ENCODE measurements around the gene F8A3. TPM values are rescaled to one million over a fixed set of nuclear protein-coding genes. Genes with fewer than 3 reads are reported as not detected.
"Not testable (repeated sequence)": the region's sequence is repeated elsewhere in the genome, so short reads cannot be mapped to it uniquely, and the experiment has no call there.

Gene F8A3
- total and polyA plus RNA-seq, 2 donors (not counting 1 experiment from before 2014, with no cell fraction given) = 1.2 to 14.8 TPM

GRCh38 chrX:155491421-155491820, 33.0 kb upstream of the F8A3 start:
- H3K27me3 ChIP-seq (replicated peaks in 1 of 4; ENCODE audit: control extremely low read depth in 1 of 4, control insufficient read depth in 3 of 4, insufficient read depth in 4 of 4, low read length in 3 of 4); H3K9me3 Mint-ChIP-seq (ENCODE audit: insufficient read depth); DNase-seq; ATAC-seq (ENCODE audit: low read depth); H3K79me2 ChIP-seq (ENCODE audit: control insufficient read depth, insufficient read depth, low read length); H3K27ac ChIP-seq (ENCODE audit: low read length in 2 of 2); H3K36me3 ChIP-seq (replicated peaks in 1 of 2; ENCODE audit: control extremely low read depth in 1 of 2, control insufficient read depth in 1 of 2, extremely low read depth in 1 of 2, insufficient read depth in 2 of 2, low read length in 1 of 2); H3K4me3 Mint-ChIP-seq; H3K4me1 Mint-ChIP-seq; H3K4me2 ChIP-seq (replicated peaks; ENCODE audit: low read depth, low read length, poor library complexity, severe bottlenecking); H3K27ac Mint-ChIP-seq; H3K4me3 ChIP-seq (ENCODE audit: control extremely low read depth in 1 of 5, extremely low read depth in 1 of 5, insufficient read depth in 1 of 5, low read depth in 2 of 5, low read length in 4 of 5); CTCF ChIA-PET; H3K9ac ChIP-seq (ENCODE audit: low read length); intact Hi-C loops (cut with micrococcal nuclease); H3K27me3 Mint-ChIP-seq; H2AFZ ChIP-seq (ENCODE audit: insufficient read depth, low read depth, low read length, poor library complexity, severe bottlenecking); H3K4me1 ChIP-seq (ENCODE audit: control insufficient read depth in 2 of 2, insufficient read depth in 2 of 2, low read length in 2 of 2); H4K20me1 ChIP-seq (ENCODE audit: control insufficient read depth, insufficient read depth, low read length, poor library complexity, severe bottlenecking); POLR2A ChIA-PET; H3K9me3 ChIP-seq (ENCODE audit: control extremely low read depth in 1 of 3, control insufficient read depth in 2 of 3, insufficient read depth in 1 of 3, low read length in 2 of 3): not testable (repeated sequence)
- WGBS (ENCODE audit: insufficient coverage) = no CpG with 5 or more reads among the region's 3 CpGs

GRCh38 chrX:155477136-155477535, 18.7 kb upstream of the F8A3 start:
- CTCF ChIA-PET; H3K9me3 Mint-ChIP-seq (ENCODE audit: insufficient read depth): not testable (repeated sequence)
- WGBS (ENCODE audit: insufficient coverage) = no CpG with 5 or more reads among the region's 7 CpGs

DNA sequence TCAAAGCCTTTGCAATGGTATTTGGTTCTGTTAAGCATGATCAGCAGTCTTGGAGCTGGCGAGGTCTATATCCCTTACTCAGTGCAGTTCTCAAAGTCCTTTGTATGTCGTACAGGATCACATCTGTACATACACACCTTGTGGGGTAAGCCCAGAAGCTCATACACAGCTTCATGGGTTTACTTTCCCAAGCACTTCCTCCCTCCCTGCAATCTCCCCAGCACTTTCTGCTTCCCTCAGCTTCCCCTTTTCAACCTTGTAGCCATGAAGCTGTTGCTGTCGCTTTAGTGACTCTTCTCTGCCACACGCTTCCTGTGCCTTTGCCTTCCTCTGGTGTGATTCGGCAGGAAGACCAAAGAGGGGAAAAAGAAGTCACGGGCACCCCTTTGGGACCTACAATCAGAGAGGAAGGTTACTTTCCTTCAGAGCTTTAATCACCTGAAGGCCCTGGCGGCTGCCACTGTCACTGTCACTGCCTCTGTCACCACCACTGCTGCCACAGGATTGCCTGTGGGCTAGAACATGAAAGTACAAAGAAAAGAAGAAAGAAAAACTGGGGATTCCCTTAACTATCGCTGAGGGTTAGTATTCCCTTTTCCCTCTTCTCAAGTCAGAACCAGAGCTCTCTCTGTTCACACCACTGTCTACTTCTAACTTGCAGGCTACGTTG, 8.0 kb upstream of the F8A3 start:
- H3K79me2 ChIP-seq (ENCODE audit: control insufficient read depth, insufficient read depth, low read length); H3K27me3 Mint-ChIP-seq; H3K4me1 ChIP-seq (ENCODE audit: control insufficient read depth in 2 of 2, insufficient read depth in 2 of 2, low read length in 2 of 2); H4K20me1 ChIP-seq (ENCODE audit: control insufficient read depth, insufficient read depth, low read length, poor library complexity, severe bottlenecking); H3K27ac Mint-ChIP-seq; DNase-seq; H3K4me1 Mint-ChIP-seq; H3K36me3 ChIP-seq (replicated peaks in 1 of 2; ENCODE audit: control extremely low read depth in 1 of 2, control insufficient read depth in 1 of 2, extremely low read depth in 1 of 2, insufficient read depth in 2 of 2, low read length in 1 of 2); POLR2A ChIA-PET; H3K9me3 Mint-ChIP-seq (ENCODE audit: insufficient read depth); H3K4me3 Mint-ChIP-seq; CTCF ChIA-PET; H3K9ac ChIP-seq (ENCODE audit: low read length); H3K27ac ChIP-seq (ENCODE audit: low read length in 2 of 2); H3K9me3 ChIP-seq (ENCODE audit: control extremely low read depth in 1 of 3, control insufficient read depth in 2 of 3, insufficient read depth in 1 of 3, low read length in 2 of 3); H3K4me3 ChIP-seq (ENCODE audit: control extremely low read depth in 1 of 5, extremely low read depth in 1 of 5, insufficient read depth in 1 of 5, low read depth in 2 of 5, low read length in 4 of 5); H3K27me3 ChIP-seq (replicated peaks in 1 of 4; ENCODE audit: control extremely low read depth in 1 of 4, control insufficient read depth in 3 of 4, insufficient read depth in 4 of 4, low read length in 3 of 4); H2AFZ ChIP-seq (ENCODE audit: insufficient read depth, low read depth, low read length, poor library complexity, severe bottlenecking); H3K4me2 ChIP-seq (replicated peaks; ENCODE audit: low read depth, low read length, poor library complexity, severe bottlenecking); intact Hi-C loops (cut with micrococcal nuclease): not testable (repeated sequence)
- WGBS (ENCODE audit: insufficient coverage) = no CpG with 5 or more reads among the region's 9 CpGs
- ATAC-seq (ENCODE audit: low read depth) = peak; percentile 39

More at GRCh38 chrX:155477136-155477535, 18.7 kb upstream of the F8A3 start:
- H4K20me1 ChIP-seq (ENCODE audit: control insufficient read depth, insufficient read depth, low read length, poor library complexity, severe bottlenecking); H2AFZ ChIP-seq (ENCODE audit: insufficient read depth, low read depth, low read length, poor library complexity, severe bottlenecking); H3K27ac Mint-ChIP-seq; POLR2A ChIA-PET; ATAC-seq (ENCODE audit: low read depth); H3K27me3 ChIP-seq (replicated peaks in 1 of 4; ENCODE audit: control extremely low read depth in 1 of 4, control insufficient read depth in 3 of 4, insufficient read depth in 4 of 4, low read length in 3 of 4); H3K27ac ChIP-seq (ENCODE audit: low read length in 2 of 2); H3K36me3 ChIP-seq (replicated peaks in 1 of 2; ENCODE audit: control extremely low read depth in 1 of 2, control insufficient read depth in 1 of 2, extremely low read depth in 1 of 2, insufficient read depth in 2 of 2, low read length in 1 of 2); DNase-seq; H3K4me1 ChIP-seq (ENCODE audit: control insufficient read depth in 2 of 2, insufficient read depth in 2 of 2, low read length in 2 of 2); H3K79me2 ChIP-seq (ENCODE audit: control insufficient read depth, insufficient read depth, low read length); H3K4me1 Mint-ChIP-seq; H3K4me3 Mint-ChIP-seq; H3K9me3 ChIP-seq (ENCODE audit: control extremely low read depth in 1 of 3, control insufficient read depth in 2 of 3, insufficient read depth in 1 of 3, low read length in 2 of 3); H3K4me2 ChIP-seq (replicated peaks; ENCODE audit: low read depth, low read length, poor library complexity, severe bottlenecking); intact Hi-C loops (cut with micrococcal nuclease); H3K4me3 ChIP-seq (ENCODE audit: control extremely low read depth in 1 of 5, extremely low read depth in 1 of 5, insufficient read depth in 1 of 5, low read depth in 2 of 5, low read length in 4 of 5); H3K27me3 Mint-ChIP-seq; H3K9ac ChIP-seq (ENCODE audit: low read length): not testable (repeated sequence)

GRCh38 chrX:155460501-155460900, 2.1 kb upstream of the F8A3 start:
- H3K36me3 ChIP-seq (replicated peaks in 1 of 2; ENCODE audit: control extremely low read depth in 1 of 2, control insufficient read depth in 1 of 2, extremely low read depth in 1 of 2, insufficient read depth in 2 of 2, low read length in 1 of 2); intact Hi-C loops (cut with micrococcal nuclease); H3K9me3 Mint-ChIP-seq (ENCODE audit: insufficient read depth); H3K4me3 ChIP-seq (ENCODE audit: control extremely low read depth in 1 of 5, extremely low read depth in 1 of 5, insufficient read depth in 1 of 5, low read depth in 2 of 5, low read length in 4 of 5); POLR2A ChIA-PET; H3K4me2 ChIP-seq (replicated peaks; ENCODE audit: low read depth, low read length, poor library complexity, severe bottlenecking); H3K9ac ChIP-seq (ENCODE audit: low read length); H3K27me3 ChIP-seq (replicated peaks in 1 of 4; ENCODE audit: control extremely low read depth in 1 of 4, control insufficient read depth in 3 of 4, insufficient read depth in 4 of 4, low read length in 3 of 4); H3K4me3 Mint-ChIP-seq; H2AFZ ChIP-seq (ENCODE audit: insufficient read depth, low read depth, low read length, poor library complexity, severe bottlenecking); H3K27ac Mint-ChIP-seq; H3K79me2 ChIP-seq (ENCODE audit: control insufficient read depth, insufficient read depth, low read length); H3K9me3 ChIP-seq (ENCODE audit: control extremely low read depth in 1 of 3, control insufficient read depth in 2 of 3, insufficient read depth in 1 of 3, low read length in 2 of 3); DNase-seq; H3K4me1 Mint-ChIP-seq; CTCF ChIA-PET; H3K27me3 Mint-ChIP-seq; H3K4me1 ChIP-seq (ENCODE audit: control insufficient read depth in 2 of 2, insufficient read depth in 2 of 2, low read length in 2 of 2); ATAC-seq (ENCODE audit: low read depth); H3K27ac ChIP-seq (ENCODE audit: low read length in 2 of 2); H4K20me1 ChIP-seq (ENCODE audit: control insufficient read depth, insufficient read depth, low read length, poor library complexity, severe bottlenecking): not testable (repeated sequence)
- WGBS (ENCODE audit: insufficient coverage) = no CpG with 5 or more reads among the region's 8 CpGs

Measured in B cell (primary cell).